Body of pancreas (tissue), 4 donors: ENCODE data around the gene KCNN3. TPM values are rescaled to one million over a fixed set of nuclear protein-coding genes. Genes with fewer than 3 reads are reported as not detected.

ENCODE experiments used
- ATAC-seq: fragments of 150-250 bp; one replicate; pipeline ENCODE4 v1.9.1; 2016
- DNase-seq, 4 donors: peaks; one replicate each; pipeline ENCODE4 v3.0.0-alpha.2; 2019
- H3K27ac ChIP-seq, 4 donors: fragments of 200-600 bp; sonication (generic); 1 replicate in 3 of 4; 2 replicates in 1 of 4; pipeline versions ENCODE4 v1.5.1 to v1.6.1; 2016 to 2019; ENCODE audit warnings: mild to moderate bottlenecking in 1 of 4, mixed read lengths in 1 of 4, moderate library complexity in 1 of 4
- H3K27me3 ChIP-seq, 2 donors: fragments of 200-600 bp; sonication (generic); one replicate each; pipeline ENCODE4 v1.6.0; 2016; ENCODE audit warnings: mild to moderate bottlenecking in 1 of 2
- H3K36me3 ChIP-seq, 2 donors: fragments of 200-600 bp; sonication (generic); replicated peaks in 1 of 2; 2 replicates each; pipeline ENCODE4 v1.5.1; 2016; ENCODE audit warnings: low read depth in 2 of 2; ENCODE audit not compliant: insufficient read depth in 1 of 2
- H3K4me1 ChIP-seq: fragments of 200-600 bp; sonication (generic); one replicate; pipeline ENCODE4 v1.6.0; 2016
- H3K4me3 ChIP-seq, 2 donors: fragments of 200-600 bp; sonication (generic); 1 replicate in 1 of 2; 2 replicates in 1 of 2; pipeline ENCODE4 v1.5.1; 2016 to 2019
- H3K9me3 ChIP-seq, 3 donors: fragments of 200-600 bp; sonication (generic); 1 replicate in 2 of 3; 2 replicates in 1 of 3; pipeline ENCODE4 v1.5.1; 2016
- POLR2A ChIP-seq, 3 donors: fragments of 450-650 bp; IDR thresholded peaks; one replicate each; pipeline ENCODE4 v1.6.1; 2016; ENCODE audit warnings: antibody characterized with exemption in 3 of 3, mild to moderate bottlenecking in 2 of 3
- WGBS, 2 donors: methylation state at CpG; one replicate each; pipeline ENCODE4 v1.1.5; 2017; 5-methylcytosine and 5-hydroxymethylcytosine counted together
- intact Hi-C: fragments of 100-400 bp; cut with DNase I; formaldehyde crosslinking; loops from one replicate; pipeline ENCODE4 v1.15.1; 2023
- total RNA-seq, 2 donors: library from RNA; depleted of rRNA; stranded (reverse); fragments of >200 nt; gene quantifications; one replicate each; pipeline ENCODE4 v1.1.0, GENCODE V29; 2016
- TF ChIP-seq, protein P1 (sequence below), 7 experiments: fragments of 450-650 bp in 4 of 7; fragments of 200-600 bp in 3 of 7; sonication (generic) in 3 of 7; IDR thresholded peaks; one replicate each; pipeline ENCODE4 v1.5.1; 2016 to 2019; ENCODE audit warnings: antibody characterized with exemption in 7 of 7

KCNN3 gene
- total RNA-seq, 2 donors from 2014 or later, result 0.33 to 1.6 TPM

GRCh38 chr1:154809436-154810413, 60.4 kb downstream of the KCNN3 start:
- Histone ChIP-seq H3K27ac (no peak overlapping the region), H3K27me3 (no peaks in the 10 kb centered on the region), H3K4me3 (no peak overlapping the region), H3K4me1 (no peaks in the 10 kb centered on the region), H3K36me3 (no peaks in the 10 kb centered on the region), H3K9me3 (no peaks in the 10 kb centered on the region)
- intact Hi-C loops, result no loop called here
- DNase-seq (no peak), ATAC-seq (peak; percentile 12)
- no peak for TF ChIP-seq POLR2A (IDR thresholded peaks at IDR 0.05)
- TF ChIP-seq, protein P1, sequence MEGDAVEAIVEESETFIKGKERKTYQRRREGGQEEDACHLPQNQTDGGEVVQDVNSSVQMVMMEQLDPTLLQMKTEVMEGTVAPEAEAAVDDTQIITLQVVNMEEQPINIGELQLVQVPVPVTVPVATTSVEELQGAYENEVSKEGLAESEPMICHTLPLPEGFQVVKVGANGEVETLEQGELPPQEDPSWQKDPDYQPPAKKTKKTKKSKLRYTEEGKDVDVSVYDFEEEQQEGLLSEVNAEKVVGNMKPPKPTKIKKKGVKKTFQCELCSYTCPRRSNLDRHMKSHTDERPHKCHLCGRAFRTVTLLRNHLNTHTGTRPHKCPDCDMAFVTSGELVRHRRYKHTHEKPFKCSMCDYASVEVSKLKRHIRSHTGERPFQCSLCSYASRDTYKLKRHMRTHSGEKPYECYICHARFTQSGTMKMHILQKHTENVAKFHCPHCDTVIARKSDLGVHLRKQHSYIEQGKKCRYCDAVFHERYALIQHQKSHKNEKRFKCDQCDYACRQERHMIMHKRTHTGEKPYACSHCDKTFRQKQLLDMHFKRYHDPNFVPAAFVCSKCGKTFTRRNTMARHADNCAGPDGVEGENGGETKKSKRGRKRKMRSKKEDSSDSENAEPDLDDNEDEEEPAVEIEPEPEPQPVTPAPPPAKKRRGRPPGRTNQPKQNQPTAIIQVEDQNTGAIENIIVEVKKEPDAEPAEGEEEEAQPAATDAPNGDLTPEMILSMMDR (IDR thresholded peaks at IDR 0.05), result no peak
- 66 to 72% methylated on average over 6 to 7 of the region's 7 CpGs for WGBS, 2 donors

DNA sequence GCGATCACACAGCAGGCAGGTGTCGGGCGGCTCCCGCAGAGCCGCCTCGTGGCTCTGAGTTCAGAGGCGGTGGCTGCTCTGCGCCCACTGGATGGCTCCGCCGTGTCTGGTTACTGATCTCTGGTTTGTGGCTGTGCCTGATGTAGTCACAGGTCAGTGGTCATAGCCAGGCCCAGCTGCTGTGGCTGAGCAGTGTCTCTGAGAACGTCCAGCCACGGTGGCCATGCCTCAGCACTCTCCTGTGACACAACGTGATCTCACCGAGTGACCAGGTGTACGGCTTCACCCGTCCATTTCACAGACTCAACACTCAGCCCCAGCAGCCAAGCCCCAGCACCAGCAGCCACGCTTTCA, 61.2 kb downstream of the KCNN3 start:
- H3K27ac ChIP-seq, result no peak overlapping the region
- intact Hi-C loops, result no loop called here
- ATAC-seq (no peak), DNase-seq (no peak)
- H3K4me1 ChIP-seq, result no peaks in the 10 kb centered on the region
- H3K36me3 ChIP-seq, result no peaks in the 10 kb centered on the region
- H3K4me3 ChIP-seq, result no peak overlapping the region
- 58 to 69% methylated on average over 17 of the region's 17 CpGs for WGBS, 2 donors
- H3K9me3 ChIP-seq, result no peaks in the 10 kb centered on the region
- TF ChIP-seq POLR2A (IDR thresholded peaks at IDR 0.05), result no peak
- TF ChIP-seq, protein P1 (IDR thresholded peaks at IDR 0.05), result no peak
- H3K27me3 ChIP-seq, result no peaks in the 10 kb centered on the region

DNA sequence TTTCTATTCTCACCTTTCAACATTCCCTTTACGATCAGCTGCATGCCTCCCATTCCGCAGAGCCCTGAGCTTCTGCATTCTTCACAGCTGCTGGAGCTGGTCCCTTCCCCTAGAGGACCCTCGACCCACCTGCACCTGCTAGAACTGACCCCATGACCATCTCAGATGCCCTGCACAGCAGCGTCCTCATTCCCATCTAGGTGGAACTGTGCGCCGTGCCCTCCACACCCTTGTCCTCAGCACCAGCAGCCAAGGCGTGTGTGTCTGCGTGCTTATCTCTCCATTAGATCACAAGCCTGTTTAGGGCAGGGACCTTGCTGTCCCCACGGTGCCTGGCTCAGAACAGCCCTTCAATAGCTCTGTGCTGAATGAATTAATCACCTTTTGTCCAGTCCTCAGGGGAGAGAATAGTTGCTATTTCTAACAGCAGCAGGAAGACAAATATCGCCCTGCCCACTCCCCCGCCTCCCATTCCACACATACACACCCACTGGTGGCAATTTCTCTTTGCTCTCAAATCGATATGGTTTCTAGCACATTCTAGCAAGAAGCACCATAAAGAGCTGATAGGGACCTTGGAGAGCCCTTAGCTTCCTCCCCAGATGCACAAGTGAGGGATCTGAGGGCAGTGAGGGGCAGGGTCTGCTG, 61.7 kb downstream of the KCNN3 start:
- Histone ChIP-seq H3K4me3 (no peak overlapping the region), H3K36me3 (no peaks in the 10 kb centered on the region), H3K9me3 (no peaks in the 10 kb centered on the region), H3K4me1 (no peaks in the 10 kb centered on the region), H3K27ac (no peak overlapping the region), H3K27me3 (no peaks in the 10 kb centered on the region)
- TF ChIP-seq POLR2A (IDR thresholded peaks at IDR 0.05), result no peak
- TF ChIP-seq, protein P1 (IDR thresholded peaks at IDR 0.05), result no peak
- DNase-seq, result no peak
- 52 to 56% methylated on average over 10 to 12 of the region's 12 CpGs for WGBS, 2 donors
- ATAC-seq, result no peak
- intact Hi-C loops, result no loop called here

DNA sequence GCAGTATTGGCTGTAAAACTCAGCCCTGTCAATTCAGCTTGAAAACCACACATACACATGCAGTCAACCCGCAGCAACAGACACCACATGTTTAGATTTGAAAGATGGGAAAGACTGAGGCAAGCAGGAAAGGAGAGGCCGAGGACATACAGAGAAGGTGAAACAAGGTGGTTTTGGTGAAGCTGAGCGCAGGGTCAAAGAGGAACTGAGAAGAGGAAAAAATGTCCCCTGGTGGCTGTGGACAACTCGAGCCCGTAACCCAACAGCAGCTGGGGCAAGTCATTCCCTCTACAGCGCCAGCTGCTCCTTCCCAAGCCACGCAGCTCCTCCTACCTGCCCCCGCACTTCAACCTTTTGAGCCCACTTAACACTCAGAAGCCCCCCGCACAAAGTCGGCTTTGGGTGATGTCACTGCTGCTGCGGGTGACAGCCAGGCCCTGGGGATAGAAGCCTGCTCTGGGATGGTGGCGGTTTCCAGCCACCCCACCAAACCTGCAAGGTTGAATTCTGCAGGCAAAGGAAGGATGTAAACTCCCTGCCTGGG, 63.0 kb downstream of the KCNN3 start:
- WGBS, 2 donors, result 58 to 64% methylated on average over 12 of the region's 12 CpGs
- intact Hi-C loops, result no loop called here
- Histone ChIP-seq H3K4me1 (no peaks in the 10 kb centered on the region), H3K9me3 (no peaks in the 10 kb centered on the region), H3K4me3 (no peak overlapping the region), H3K27me3 (no peaks in the 10 kb centered on the region), H3K36me3 (no peaks in the 10 kb centered on the region), H3K27ac (no peak overlapping the region)
- no peak for DNase-seq
- ATAC-seq, result no peak
- no peak for TF ChIP-seq POLR2A (IDR thresholded peaks at IDR 0.05)
- TF ChIP-seq, protein P1 (IDR thresholded peaks at IDR 0.05), result no peak
